ENCODE results near the gene SEC22A. TPM values are rescaled to one million over a fixed set of nuclear protein-coding genes. Genes with fewer than 3 reads are reported as not detected.

Gene SEC22A
- total and polyA plus RNA-seq, 2 of the 8 experiments (the other 6 are each of a cell fraction or from before 2014, with no cell fraction given), result 10.6 to 17.1 TPM

DNA sequence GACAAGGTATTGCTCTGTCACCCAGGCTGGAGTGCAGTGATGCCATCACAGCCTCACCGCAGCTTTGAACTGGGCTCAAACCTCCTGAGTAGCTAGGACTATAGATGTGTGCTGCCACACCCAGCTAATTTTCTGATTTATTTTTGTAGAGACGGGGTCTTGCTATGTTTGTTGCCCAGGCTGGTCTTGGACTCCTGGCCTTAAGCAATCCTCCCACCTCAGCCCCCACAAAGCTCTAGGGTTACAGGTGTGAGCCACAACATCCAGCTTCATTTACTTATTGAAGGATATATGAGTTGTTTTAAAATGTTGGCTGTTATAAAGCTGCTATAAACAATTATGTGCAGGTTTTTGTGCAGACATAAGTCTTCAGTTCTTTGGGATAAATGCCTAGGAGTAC lies 62.2 kb downstream of the SEC22A start:
- POLR2A ChIA-PET (ENCODE audit: partially characterized antibody), result no interaction called here
- CTCF ChIA-PET (ENCODE audit: partially characterized antibody), result interaction anchor here (0.6 to 2.1 kb wide), 4 partner anchors 19 to 106 kb away, joined by 3 to 7 read pairs (median 4); no protein-coding TSS in a partner anchor
- no peak overlapping the region for H2AFZ ChIP-seq (ENCODE audit: low read length)
- no peak for TF ChIP-seq CBX5 (IDR thresholded peaks at IDR 0.05; ENCODE audit: low read depth, low read length)
- no peak for TF ChIP-seq BCL11A (IDR thresholded peaks at IDR 0.05; ENCODE audit: low read depth in 2 of 2, low read length in 2 of 2)
- TF ChIP-seq CREB1 (IDR thresholded peaks at IDR 0.05), result no peak
- no peak for TF ChIP-seq CEBPB (IDR thresholded peaks at IDR 0.05; ENCODE audit: low read depth, low read length)
- no peak for TF ChIP-seq SAP30 (IDR thresholded peaks at IDR 0.05; ENCODE audit: insufficient read depth, insufficient replicate concordance, low read length)
- TF ChIP-seq RNF2 (IDR thresholded peaks at IDR 0.05; ENCODE audit: borderline replicate concordance, low read depth, low read length, missing control alignments, poor library complexity, severe bottlenecking), result no peak
- TF ChIP-seq, protein P1, sequence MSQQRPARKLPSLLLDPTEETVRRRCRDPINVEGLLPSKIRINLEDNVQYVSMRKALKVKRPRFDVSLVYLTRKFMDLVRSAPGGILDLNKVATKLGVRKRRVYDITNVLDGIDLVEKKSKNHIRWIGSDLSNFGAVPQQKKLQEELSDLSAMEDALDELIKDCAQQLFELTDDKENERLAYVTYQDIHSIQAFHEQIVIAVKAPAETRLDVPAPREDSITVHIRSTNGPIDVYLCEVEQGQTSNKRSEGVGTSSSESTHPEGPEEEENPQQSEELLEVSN (IDR thresholded peaks at IDR 0.05), result no peak

More for the DNA sequence above, 62.2 kb downstream of the SEC22A start:
- H2BK20ac ChIP-seq (ENCODE audit: low read length), result no peak overlapping the region
- no peak overlapping the region for H2BK5ac ChIP-seq (ENCODE audit: low read depth, low read length)
- H3K36me3 ChIP-seq (ENCODE audit: control insufficient read depth in 2 of 4, insufficient read depth in 4 of 4, low read length in 3 of 4), result 0 out of 8 replicates have a peak, but pooled peaks cover 0 to 2% (median 0%) of the 10 kb centered on the region in 4 experiments
- no peak overlapping the region for H2AK5ac ChIP-seq (ENCODE audit: low read depth, low read length)
- H3K18ac ChIP-seq (ENCODE audit: extremely low read depth, low read length), result no peak overlapping the region
- no peak overlapping the region for H3K9ac ChIP-seq (replicated peaks in 1 of 4; ENCODE audit: extremely low read depth in 1 of 4, low read depth in 3 of 4, low read length in 3 of 4)
- no peak overlapping the region for H3K4me3 ChIP-seq (ENCODE audit: extremely low read depth in 1 of 4, insufficient read depth in 2 of 4, low read depth in 3 of 4, low read length in 4 of 4)
- no peak overlapping the region for H3K4me2 ChIP-seq (ENCODE audit: insufficient read depth in 1 of 2, low read depth in 2 of 2, low read length in 2 of 2)
- H4K20me1 ChIP-seq (replicated peaks in 1 of 2; ENCODE audit: control insufficient read depth in 1 of 2, insufficient read depth in 2 of 2, low read length in 2 of 2), result no peaks in the 10 kb centered on the region
- WGBS, 2 experiments (ENCODE audit: extremely low coverage in 1 of 2, insufficient coverage in 1 of 2, insufficient read length in 1 of 2, insufficient replicate concordance in 2 of 2, low coverage in 1 of 2, low lambda C conversion rate in 2 of 2, missing lambda C conversion rate in 1 of 2), result 94% methylated on average over 2 of the region's 2 CpGs; no CpG with 5 or more reads in 1 of the 2 experiments
- H3K79me2 ChIP-seq (ENCODE audit: control insufficient read depth in 1 of 2, insufficient read depth in 2 of 2, low read length in 2 of 2), result no peaks in the 10 kb centered on the region
- H3K4ac ChIP-seq (replicated peaks; ENCODE audit: insufficient read length, low read depth, low read length), result no peak overlapping the region
- H4K91ac ChIP-seq (replicated peaks; ENCODE audit: insufficient read length, low read length), result no peak overlapping the region
- no peak overlapping the region for H3K23ac ChIP-seq (ENCODE audit: insufficient read length)
- H3K23me2 ChIP-seq (ENCODE audit: low read depth, low read length), result no peaks in the 10 kb centered on the region; the same call in 1 of the 2 replicates
- no peak overlapping the region for H2BK12ac ChIP-seq (ENCODE audit: low read depth, low read length)
- H3K9me3 ChIP-seq (ENCODE audit: insufficient read depth in 2 of 2, low read depth in 1 of 2, low read length in 1 of 2), result no peaks in the 10 kb centered on the region
- H3K4me1 ChIP-seq (replicated peaks in 1 of 4; ENCODE audit: control insufficient read depth in 3 of 4, insufficient read depth in 4 of 4, low read length in 3 of 4), result no peaks in the 10 kb centered on the region
- no peaks in the 10 kb centered on the region for H3K27me3 ChIP-seq (replicated peaks in 1 of 4; ENCODE audit: control insufficient read depth in 3 of 4, extremely low read depth in 1 of 4, insufficient read depth in 3 of 4, low read length in 3 of 4)
- DNase-seq (ENCODE audit: low read depth in 1 of 2, low spot score in 2 of 2), result no peak
- H3K14ac ChIP-seq (ENCODE audit: insufficient read length), result no peak overlapping the region
- H3K79me1 ChIP-seq (ENCODE audit: low read depth, low read length), result no peaks in the 10 kb centered on the region
- no peak for FAIRE-seq
- no peak overlapping the region for H3K56ac ChIP-seq (replicated peaks; ENCODE audit: insufficient read length, low read depth, low read length)
- H4K8ac ChIP-seq (ENCODE audit: extremely low read depth, insufficient read depth, low read length), result no peak overlapping the region
- H4K5ac ChIP-seq (ENCODE audit: insufficient read length, low read depth, low read length), result no peak overlapping the region
- no peak overlapping the region for H2BK15ac ChIP-seq (ENCODE audit: low read length)
- no peak overlapping the region for H3K27ac ChIP-seq (ENCODE audit: low read depth, low read length)
- no peak overlapping the region for H2BK120ac ChIP-seq (replicated peaks; ENCODE audit: low read depth, low read length)
